ENCODE measurements around the gene BSCL2.
A peak's percentile ranks its signal among the peaks of the same experiment; 100 is the strongest.
"Not testable (repeated sequence)": the region's sequence is repeated elsewhere in the genome, so short reads cannot be mapped to it uniquely, and the experiment has no call there.

BSCL2 gene

GRCh38 chr11:62678770-62679696 is 28.2 kb downstream of the BSCL2 start, which contains the start of gene UBXN1:
Gene UBXN1 (minus strand): TSS chr11:62679073. CDS start chr11:62678923, 150 bp downstream.
- Histone ChIP-seq H3K36me3 (peaks cover 14 to 37% (median 21%) of the 10 kb centered on the region in 3 donors), H3K4me3 (peak within 1 kb of the TSS; percentile 91 to 97), H3K9me3 (no peaks in the 10 kb centered on the region), H3K4me1 (peaks cover 0 to 30% (median 20%) of the 10 kb centered on the region in 4 donors), H3K27me3 (no peaks in the 10 kb centered on the region), H3K27ac (peak within 1 kb of the TSS; percentile 86 to 93)
- intact Hi-C loops (cut with DNase I; ENCODE audit: low total_unique reads) = no loop called here
- DNase-seq = peak; percentile 93 to 94
- no peak for TF ChIP-seq CTCF (IDR thresholded peaks at IDR 0.05)

- peaks cover 0 to 34% (median 20%) of the 10 kb centered on the region in 4 donors for H3K4me1 ChIP-seq
- no peaks in the 10 kb centered on the region for H3K9me3 ChIP-seq
- peaks cover 19 to 41% (median 21%) of the 10 kb centered on the region in 3 donors for H3K36me3 ChIP-seq
- intact Hi-C loops (cut with DNase I; ENCODE audit: low total_unique reads) = no loop called here
- DNase-seq = peak in 1 of 2 donors; percentile 67
- H3K27me3 ChIP-seq = no peaks in the 10 kb centered on the region
- peak overlapping the region; percentile 86 to 93 for H3K27ac ChIP-seq
- peak overlapping the region; percentile 91 to 97 for H3K4me3 ChIP-seq
- no peak for TF ChIP-seq CTCF (IDR thresholded peaks at IDR 0.05)
These were observed 28.8 kb downstream of the BSCL2 start for GRCh38 chr11:62678433-62678769.

GRCh38 chr11:62677714-62678113 is 29.5 kb downstream of the BSCL2 start:
- intact Hi-C loops (cut with DNase I; ENCODE audit: low total_unique reads) = no loop called here
- H3K4me1 ChIP-seq = peaks cover 0 to 41% (median 26%) of the 10 kb centered on the region in 4 donors
- peaks cover 19 to 41% (median 21%) of the 10 kb centered on the region in 3 donors for H3K36me3 ChIP-seq
- peak overlapping the region; percentile 86 to 93 for H3K27ac ChIP-seq
- H3K27me3 ChIP-seq = no peaks in the 10 kb centered on the region
- H3K4me3 ChIP-seq = peak overlapping the region; percentile 91 to 97
- no peak for TF ChIP-seq CTCF (IDR thresholded peaks at IDR 0.05)
- no peaks in the 10 kb centered on the region for H3K9me3 ChIP-seq
- no peak for DNase-seq

- intact Hi-C loops (cut with DNase I; ENCODE audit: low total_unique reads) = no loop called here
- H3K36me3 ChIP-seq = peaks cover 19 to 41% (median 21%) of the 10 kb centered on the region in 3 donors
- no peak overlapping the region for H3K4me3 ChIP-seq
- no peak overlapping the region for H3K27ac ChIP-seq
- no peaks in the 10 kb centered on the region for H3K27me3 ChIP-seq
- H3K9me3 ChIP-seq = no peaks in the 10 kb centered on the region
- no peak for DNase-seq
- no peak for TF ChIP-seq CTCF (IDR thresholded peaks at IDR 0.05)
- peaks cover 0 to 45% (median 30%) of the 10 kb centered on the region in 4 donors for H3K4me1 ChIP-seq
These were observed 30.1 kb downstream of the BSCL2 start for GRCh38 chr11:62677156-62677555.

- no peaks in the 10 kb centered on the region for H3K27me3 ChIP-seq
- no peak overlapping the region for H3K4me3 ChIP-seq
- H3K4me1 ChIP-seq = peaks cover 0 to 45% (median 32%) of the 10 kb centered on the region in 4 donors
- no peaks in the 10 kb centered on the region for H3K9me3 ChIP-seq
- H3K36me3 ChIP-seq = peaks cover 19 to 41% (median 21%) of the 10 kb centered on the region in 3 donors
- no peak for TF ChIP-seq CTCF (IDR thresholded peaks at IDR 0.05)
- no peak overlapping the region for H3K27ac ChIP-seq
- intact Hi-C loops (cut with DNase I; ENCODE audit: low total_unique reads) = no loop called here
- DNase-seq = no peak
These were observed 30.5 kb downstream of the BSCL2 start for GRCh38 chr11:62676698-62677097.

GRCh38 chr11:62675415-62675814 is 31.8 kb downstream of the BSCL2 start:
- H3K27ac ChIP-seq; H3K4me3 ChIP-seq; H3K27me3 ChIP-seq; intact Hi-C loops (cut with DNase I; ENCODE audit: low total_unique reads); DNase-seq; H3K9me3 ChIP-seq: not testable (repeated sequence)
- H3K4me1 ChIP-seq = peaks cover 0 to 51% (median 37%) of the 10 kb centered on the region in 4 donors
- peaks cover 19 to 41% (median 21%) of the 10 kb centered on the region in 3 donors for H3K36me3 ChIP-seq

All from tibial artery (tissue), 4 donors.